Mononuclear cell (primary cell): ENCODE data around the gene VAPB. TPM values are rescaled to one million over a fixed set of nuclear protein-coding genes. Genes with fewer than 3 reads are reported as not detected.

ENCODE experiments used
- H3K27me3 ChIP-seq: 2 replicates; pipeline ENCODE4 v1.6.0; 2011; ENCODE audit warnings: low read length, control low read depth; ENCODE audit not compliant: insufficient read depth
- H3K4me1 ChIP-seq: 2 replicates; pipeline ENCODE4 v1.5.1; 2011; ENCODE audit warnings: mild to moderate bottlenecking, low read length, control low read depth; ENCODE audit not compliant: insufficient read depth
- H3K4me3 ChIP-seq: 2 replicates; pipeline ENCODE4 v1.5.1; 2011; ENCODE audit warnings: mild to moderate bottlenecking, low read length, moderate library complexity
- H3K9me3 ChIP-seq: 2 replicates; pipeline ENCODE4 v1.5.1; 2011; ENCODE audit warnings: low read depth, mild to moderate bottlenecking, control low read depth, low read length
- total RNA-seq: library from RNA; depleted of rRNA; stranded (reverse); fragments of >200 nt; gene quantifications from one replicate; pipeline ENCODE4 v1.2.3, GENCODE V29; 2012

The VAPB gene
- total RNA-seq, 1 donor = 10.5 TPM

GRCh38 chr20:58500256-58500655 lies 111.2 kb downstream of the VAPB start:
- H3K9me3 ChIP-seq = peaks cover 6% of the 10 kb centered on the region
- no peak overlapping the region for H3K4me3 ChIP-seq
- no peaks in the 10 kb centered on the region for H3K27me3 ChIP-seq
- H3K4me1 ChIP-seq = no peaks in the 10 kb centered on the region

Other genes starting within 250 kb of the VAPB start
- gene ANKRD60, start 160.6 kb upstream of the VAPB start, total RNA-seq = not detected
- 11.0 TPM for gene RAB22A, start 79.5 kb upstream of the VAPB start, total RNA-seq
- not detected for gene APCDD1L, start 126.2 kb downstream of the VAPB start, total RNA-seq